Natural killer cell treated with Interleukin-12 subunit alpha and Interleukin-12 subunit beta and Interleukin-15 and Interleukin-18, amount 100 ng/mL, for 72 hours (primary cell): Measurements from ENCODE around the gene OR10J4. TPM values are rescaled to one million over a fixed set of nuclear protein-coding genes. Genes with fewer than 3 reads are reported as not detected.
"Not testable (repeated sequence)": the region's sequence is repeated elsewhere in the genome, so short reads cannot be mapped to it uniquely, and the experiment has no call there.

ENCODE experiments used
- ATAC-seq, 2 donors: fragments of 150-1000 bp; cut with Tn5 transposase in 1 of 2; sonication (Bioruptor Pico), chemical (Tn5 transposase) in 1 of 2; 2 replicates each; pipeline ENCODE4 v1.10.0; 2021
- DNase-seq: peaks from one replicate; pipeline ENCODE4 v3.0.0; 2022; ENCODE audit warnings: low spot score
- H3K27ac Mint-ChIP-seq, 2 donors: 1 replicate in 1 of 2; 2 replicates in 1 of 2; pipeline ENCODE4 v1.8.0; 2022; ENCODE audit warnings: mixed read lengths in 2 of 2, mild to moderate bottlenecking in 1 of 2, moderate library complexity in 1 of 2
- H3K27me3 Mint-ChIP-seq, 2 donors: 1 replicate in 1 of 2; 2 replicates in 1 of 2; pipeline ENCODE4 v1.8.0; 2022; ENCODE audit warnings: mixed read lengths in 2 of 2
- H3K36me3 Mint-ChIP-seq: one replicate; pipeline ENCODE4 v1.8.0; 2022; ENCODE audit warnings: mixed read lengths
- H3K4me1 Mint-ChIP-seq, 2 donors: 1 replicate in 1 of 2; 2 replicates in 1 of 2; pipeline ENCODE4 v1.8.0; 2022; ENCODE audit warnings: low read depth in 2 of 2, mixed read lengths in 2 of 2, mild to moderate bottlenecking in 1 of 2
- H3K4me3 Mint-ChIP-seq: one replicate; pipeline ENCODE4 v1.8.0; 2022; ENCODE audit warnings: mixed read lengths
- H3K9me3 Mint-ChIP-seq: 2 replicates; pipeline ENCODE4 v1.8.0; 2022; ENCODE audit warnings: mixed read lengths
- total RNA-seq, 2 donors: library from RNA; stranded (reverse); gene quantifications; one replicate each; pipeline ENCODE4 v1.2.3, GENCODE V29; 2022

Gene OR10J4
- total RNA-seq, 2 donors from 2014 or later, result not detected

GRCh38 chr1:159449605-159450004, 17.6 kb downstream of the OR10J4 start:
- not testable (repeated sequence) for H3K4me1 Mint-ChIP-seq, ATAC-seq, H3K27ac Mint-ChIP-seq, H3K4me3 Mint-ChIP-seq, H3K9me3 Mint-ChIP-seq, DNase-seq, H3K36me3 Mint-ChIP-seq
- H3K27me3 Mint-ChIP-seq, result peaks cover 13 to 37% of the 10 kb centered on the region in 2 donors

DNA sequence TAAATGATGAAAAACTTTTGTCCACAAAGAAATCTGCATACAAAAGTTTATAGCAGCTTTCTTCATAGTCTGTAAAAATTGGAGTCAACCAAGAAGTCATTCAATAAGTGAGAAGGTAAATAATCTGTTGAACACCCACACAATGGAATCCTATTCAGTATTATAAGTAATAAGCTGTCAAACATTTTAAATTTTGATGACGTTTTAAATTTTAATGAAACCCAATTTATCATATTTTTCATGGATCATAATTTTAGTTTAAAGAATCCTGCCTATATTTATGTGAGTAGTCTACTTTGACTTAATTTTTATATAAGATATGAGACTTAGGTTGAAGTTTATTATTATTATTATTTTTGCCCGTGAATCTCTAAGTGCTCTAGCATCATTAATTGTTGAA, 27.5 kb downstream of the OR10J4 start:
- Mint-ChIP-seq H3K4me1 (no peaks in the 10 kb centered on the region), H3K4me3 (no peak overlapping the region), H3K27ac (no peak overlapping the region), H3K9me3 (peaks cover 8% of the 10 kb centered on the region), H3K27me3 (peaks cover 5 to 6% of the 10 kb centered on the region in 2 donors), H3K36me3 (peaks cover 8% of the 10 kb centered on the region)
- DNase-seq, result no peak
- ATAC-seq, result no peak

- H3K36me3 Mint-ChIP-seq, result peaks cover 8% of the 10 kb centered on the region
- ATAC-seq, result no peak
- H3K4me1 Mint-ChIP-seq, result no peaks in the 10 kb centered on the region
- H3K27me3 Mint-ChIP-seq, result peaks cover 23 to 38% of the 10 kb centered on the region in 2 donors
- no peak overlapping the region for H3K4me3 Mint-ChIP-seq
- no peak overlapping the region for H3K27ac Mint-ChIP-seq
- H3K9me3 Mint-ChIP-seq, result peaks cover 11% of the 10 kb centered on the region
- DNase-seq, result no peak
Observed at GRCh38 chr1:159465191-159465603, 33.2 kb downstream of the OR10J4 start.

GRCh38 chr1:159468321-159468720, 36.3 kb downstream of the OR10J4 start:
- DNase-seq, result no peak
- Mint-ChIP-seq H3K27ac (no peak overlapping the region), H3K36me3 (no peaks in the 10 kb centered on the region), H3K4me3 (no peak overlapping the region), H3K9me3 (peaks cover 2% of the 10 kb centered on the region), H3K4me1 (no peaks in the 10 kb centered on the region), H3K27me3 (peaks cover 28 to 50% of the 10 kb centered on the region in 2 donors)
- no peak for ATAC-seq

DNA sequence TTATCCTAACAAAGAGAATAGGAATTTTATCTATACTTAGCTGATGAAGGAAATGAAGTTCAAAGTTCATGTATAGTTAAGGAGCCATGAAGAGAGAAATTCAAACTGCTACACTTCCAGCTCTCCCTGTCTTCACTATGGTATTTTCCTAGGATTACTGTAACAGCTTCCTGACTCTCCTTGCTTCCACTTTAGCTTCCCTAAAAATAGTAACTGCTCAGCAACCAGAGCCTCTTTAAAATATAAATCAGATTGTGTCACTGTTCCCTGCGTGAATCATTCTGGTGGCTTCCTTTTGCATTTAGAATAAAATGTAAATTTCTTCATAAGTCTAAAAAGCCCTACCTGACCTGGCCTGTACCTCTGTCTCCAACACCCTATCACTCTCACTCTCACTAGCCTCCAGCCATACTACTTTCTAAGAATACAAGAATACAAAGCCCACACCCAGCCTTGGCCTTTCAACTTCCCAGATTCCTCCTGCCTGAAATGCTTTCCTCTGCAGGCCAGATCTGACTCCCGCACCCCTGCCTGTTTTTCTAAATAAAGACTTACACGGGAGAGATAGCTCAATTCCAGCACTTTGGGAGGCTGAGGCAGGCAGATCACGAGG, 38.0 kb downstream of the OR10J4 start:
- H3K4me3 Mint-ChIP-seq, result no peak overlapping the region
- peaks cover 2% of the 10 kb centered on the region for H3K9me3 Mint-ChIP-seq
- H3K4me1 Mint-ChIP-seq, result no peaks in the 10 kb centered on the region
- ATAC-seq (no peak), DNase-seq (no peak)
- no peak overlapping the region for H3K27ac Mint-ChIP-seq
- H3K27me3 Mint-ChIP-seq, result peaks cover 30 to 47% of the 10 kb centered on the region in 2 donors
- no peaks in the 10 kb centered on the region for H3K36me3 Mint-ChIP-seq

GRCh38 chr1:159473335-159473734, 41.3 kb downstream of the OR10J4 start:
- Mint-ChIP-seq H3K27ac (no peak overlapping the region), H3K4me1 (no peaks in the 10 kb centered on the region), H3K36me3 (no peaks in the 10 kb centered on the region), H3K9me3 (no peaks in the 10 kb centered on the region), H3K27me3 (peaks cover 24 to 32% of the 10 kb centered on the region in 2 donors), H3K4me3 (no peak overlapping the region)
- DNase-seq (no peak), ATAC-seq (no peak)

GRCh38 chr1:159474926-159475325, 42.9 kb downstream of the OR10J4 start:
- Mint-ChIP-seq H3K27ac (no peak overlapping the region), H3K36me3 (no peaks in the 10 kb centered on the region), H3K4me3 (no peak overlapping the region), H3K9me3 (no peaks in the 10 kb centered on the region), H3K27me3 (peaks cover 20 to 24% of the 10 kb centered on the region in 2 donors), H3K4me1 (no peaks in the 10 kb centered on the region)
- DNase-seq (no peak), ATAC-seq (no peak)

Other genes with a start within 250 kb of the OR10J4 start
- gene ACKR1, start 227.3 kb upstream of the OR10J4 start, total RNA-seq, result not detected
- gene FCER1A, start 129.9 kb upstream of the OR10J4 start, total RNA-seq, result 1 to 10 TPM in 1 of 2 donors, not detected in 1; 2.4 TPM
- not detected for gene OR10J1, start 7.5 kb downstream of the OR10J4 start, total RNA-seq
- gene OR10J5, start 103.8 kb downstream of the OR10J4 start, total RNA-seq, result not detected
- gene APCS, start 155.6 kb downstream of the OR10J4 start, total RNA-seq, result not detected